OCI-M1 (cell line): ENCODE results near the gene ZMAT5.

Source experiments
- DNase-seq: peaks from one replicate; lab custom pipeline; 2025; lab: John Stamatoyannopoulos, UW

Gene ZMAT5

GRCh38 chr22:29753808-29754657 lies 12.8 kb downstream of the ZMAT5 start:
- DNase-seq, result no peak

GRCh38 chr22:29751669-29752068 lies 15.1 kb downstream of the ZMAT5 start:
- no peak for DNase-seq

- DNase-seq, result peak; percentile 70
Observed at GRCh38 chr22:29750559-29751538, 16.0 kb downstream of the ZMAT5 start.

- no peak for DNase-seq
Observed at GRCh38 chr22:29750029-29750428, 16.8 kb downstream of the ZMAT5 start.

- DNase-seq, result no peak
Observed at GRCh38 chr22:29748248-29748893, 18.4 kb downstream of the ZMAT5 start.

- DNase-seq, result no peak
Observed at GRCh38 chr22:29747832-29748231, 19.0 kb downstream of the ZMAT5 start.

GRCh38 chr22:29744902-29745301 lies 21.9 kb downstream of the ZMAT5 start:
- no peak for DNase-seq

GRCh38 chr22:29742326-29742725 lies 24.5 kb downstream of the ZMAT5 start:
- DNase-seq, result no peak

- no peak for DNase-seq
Observed at GRCh38 chr22:29741926-29742325, 24.9 kb downstream of the ZMAT5 start.

- no peak for DNase-seq
Observed at GRCh38 chr22:29740216-29740615, 26.6 kb downstream of the ZMAT5 start.

GRCh38 chr22:29739346-29739875 lies 27.4 kb downstream of the ZMAT5 start:
- no peak for DNase-seq

GRCh38 chr22:29738118-29738815 lies 28.5 kb downstream of the ZMAT5 start:
- DNase-seq, result no peak

- DNase-seq, result no peak
Observed at GRCh38 chr22:29737251-29738117, 29.3 kb downstream of the ZMAT5 start.

GRCh38 chr22:29735416-29735815 lies 31.4 kb downstream of the ZMAT5 start:
- no peak for DNase-seq

- DNase-seq, result no peak
Observed at GRCh38 chr22:29734838-29735237, 32.0 kb downstream of the ZMAT5 start.

GRCh38 chr22:29734406-29734805 lies 32.4 kb downstream of the ZMAT5 start:
- DNase-seq, result no peak

- DNase-seq, result peak; percentile 92
Observed at GRCh38 chr22:29733362-29734201, 33.2 kb downstream of the ZMAT5 start.

GRCh38 chr22:29732883-29733282 lies 33.9 kb downstream of the ZMAT5 start:
- no peak for DNase-seq

- DNase-seq, result no peak
Observed at GRCh38 chr22:29731058-29731850, 35.6 kb downstream of the ZMAT5 start.
